AG10803 (cell line): Measurements from ENCODE around the gene DNASE1L1.

Experiments used
- DNase-seq: peaks from one replicate; pipeline ENCODE4 v3.0.0; 2010; ENCODE audit warnings: low read depth
- H3K4me3 ChIP-seq: 2 replicates; pipeline ENCODE4 v1.5.1; 2011; ENCODE audit warnings: mild to moderate bottlenecking, low read length, control low read depth
- TF ChIP-seq, protein P1 (sequence below): conservative IDR thresholded peaks from 2 replicates; pipeline ENCODE4 v1.5.1; 2011; ENCODE audit warnings: mild to moderate bottlenecking, low read length, control low read depth, inconsistent platforms

DNASE1L1 gene

DNA sequence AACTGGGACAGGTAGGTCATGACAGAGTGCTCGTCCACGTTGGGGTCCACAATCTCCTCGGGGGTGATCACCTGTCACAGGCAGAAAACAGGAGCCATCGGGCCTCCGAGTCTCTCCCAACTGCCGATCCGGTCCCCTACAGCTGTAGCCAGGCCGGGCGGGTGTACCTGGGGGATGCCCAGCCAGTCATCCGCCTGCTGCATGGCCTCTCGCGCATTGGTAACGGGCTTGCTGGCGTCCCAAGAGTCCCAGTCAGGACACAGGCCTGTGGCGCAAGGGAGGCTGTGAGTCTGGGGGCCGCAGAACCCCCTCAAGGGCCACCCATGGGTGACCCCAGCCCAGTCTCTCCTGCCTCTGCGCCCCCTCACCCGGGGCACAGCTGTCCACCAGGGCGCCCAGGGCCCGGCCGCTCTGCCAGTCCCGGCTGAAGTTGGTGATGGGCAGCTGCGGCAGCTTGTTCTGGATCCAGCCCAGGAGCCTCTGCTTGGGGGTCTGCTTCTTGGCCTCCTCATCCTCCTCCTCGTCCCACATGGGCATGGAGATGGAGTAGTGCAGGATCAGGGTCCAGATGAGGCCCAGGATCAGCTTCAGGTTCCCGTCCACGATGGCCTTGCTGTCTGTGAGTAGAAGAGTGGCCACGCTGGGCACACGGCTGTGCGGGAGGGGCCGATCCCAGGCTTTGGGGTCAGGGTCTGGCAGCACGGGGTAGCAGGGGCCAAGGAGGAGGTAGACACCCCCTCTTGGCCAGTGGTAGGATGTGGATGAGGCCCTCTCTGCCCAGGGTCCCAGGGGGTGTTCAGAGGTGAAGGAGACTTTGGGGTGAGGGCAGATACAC is 41.4 kb downstream of the DNASE1L1 start:
- peak overlapping the region; percentile 86 for H3K4me3 ChIP-seq

DNA sequence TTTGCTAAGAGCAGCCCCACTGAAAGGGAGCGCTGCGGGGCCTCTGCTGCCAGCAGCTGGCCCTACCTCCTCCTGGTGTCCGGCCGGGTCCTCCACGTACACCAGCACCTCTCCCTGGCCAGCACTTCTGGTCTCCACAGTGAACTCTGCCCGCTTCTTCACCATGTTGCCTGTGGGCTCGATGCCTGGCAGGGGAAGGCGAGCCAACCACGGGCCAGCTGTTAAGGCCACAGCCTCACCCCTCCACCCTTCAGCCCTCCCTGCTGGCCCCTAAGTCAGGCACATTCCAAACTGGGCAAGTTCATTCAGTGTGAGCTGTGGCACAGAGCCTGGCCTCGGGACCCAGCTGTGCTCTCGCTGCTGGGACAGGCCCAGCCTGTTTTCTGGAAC is 42.4 kb downstream of the DNASE1L1 start:
- H3K4me3 ChIP-seq: peak overlapping the region; percentile 12
- DNase-seq: peak; percentile 34
- TF ChIP-seq, protein P1, sequence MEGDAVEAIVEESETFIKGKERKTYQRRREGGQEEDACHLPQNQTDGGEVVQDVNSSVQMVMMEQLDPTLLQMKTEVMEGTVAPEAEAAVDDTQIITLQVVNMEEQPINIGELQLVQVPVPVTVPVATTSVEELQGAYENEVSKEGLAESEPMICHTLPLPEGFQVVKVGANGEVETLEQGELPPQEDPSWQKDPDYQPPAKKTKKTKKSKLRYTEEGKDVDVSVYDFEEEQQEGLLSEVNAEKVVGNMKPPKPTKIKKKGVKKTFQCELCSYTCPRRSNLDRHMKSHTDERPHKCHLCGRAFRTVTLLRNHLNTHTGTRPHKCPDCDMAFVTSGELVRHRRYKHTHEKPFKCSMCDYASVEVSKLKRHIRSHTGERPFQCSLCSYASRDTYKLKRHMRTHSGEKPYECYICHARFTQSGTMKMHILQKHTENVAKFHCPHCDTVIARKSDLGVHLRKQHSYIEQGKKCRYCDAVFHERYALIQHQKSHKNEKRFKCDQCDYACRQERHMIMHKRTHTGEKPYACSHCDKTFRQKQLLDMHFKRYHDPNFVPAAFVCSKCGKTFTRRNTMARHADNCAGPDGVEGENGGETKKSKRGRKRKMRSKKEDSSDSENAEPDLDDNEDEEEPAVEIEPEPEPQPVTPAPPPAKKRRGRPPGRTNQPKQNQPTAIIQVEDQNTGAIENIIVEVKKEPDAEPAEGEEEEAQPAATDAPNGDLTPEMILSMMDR: no peak

More for the DNA sequence above, 41.4 kb downstream of the DNASE1L1 start:
- TF ChIP-seq, protein P1: no peak
- DNase-seq: no peak

DNA sequence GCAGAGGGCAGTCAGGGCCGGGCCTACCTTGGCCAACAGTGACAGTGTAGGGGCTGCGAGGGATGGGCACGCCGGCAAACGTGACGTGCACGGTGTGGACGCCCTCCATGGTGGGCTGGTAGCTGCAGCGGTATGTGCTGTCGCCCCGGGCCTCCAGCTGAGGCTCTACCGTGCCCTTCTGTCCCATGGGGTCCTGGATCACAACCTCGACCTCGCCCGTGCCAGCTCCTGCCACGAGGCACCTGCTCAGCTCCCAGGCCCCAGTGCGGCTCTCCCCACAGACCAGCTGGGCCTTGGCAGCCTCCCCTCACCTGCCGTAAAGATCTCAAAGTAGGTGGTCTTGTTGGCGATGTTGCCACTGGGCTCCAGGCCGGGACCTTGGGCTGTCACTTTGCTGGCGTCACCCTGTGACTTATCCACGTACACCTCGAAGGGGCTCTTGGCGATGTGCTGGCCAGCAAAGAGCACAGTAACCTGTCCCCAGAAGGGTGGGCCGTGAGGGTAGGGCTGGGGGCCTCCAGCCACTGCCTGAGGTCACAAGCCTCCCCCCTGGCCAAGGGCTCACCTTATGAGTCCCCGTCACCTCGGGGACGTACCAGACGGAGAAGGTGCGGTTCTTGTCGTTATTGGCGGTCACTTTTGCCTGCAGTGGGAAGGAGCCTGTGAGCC is 42.9 kb downstream of the DNASE1L1 start:
- no peak overlapping the region; the same call in 1 of the 2 replicates for H3K4me3 ChIP-seq
- TF ChIP-seq, protein P1: no peak
- DNase-seq: no peak

DNA sequence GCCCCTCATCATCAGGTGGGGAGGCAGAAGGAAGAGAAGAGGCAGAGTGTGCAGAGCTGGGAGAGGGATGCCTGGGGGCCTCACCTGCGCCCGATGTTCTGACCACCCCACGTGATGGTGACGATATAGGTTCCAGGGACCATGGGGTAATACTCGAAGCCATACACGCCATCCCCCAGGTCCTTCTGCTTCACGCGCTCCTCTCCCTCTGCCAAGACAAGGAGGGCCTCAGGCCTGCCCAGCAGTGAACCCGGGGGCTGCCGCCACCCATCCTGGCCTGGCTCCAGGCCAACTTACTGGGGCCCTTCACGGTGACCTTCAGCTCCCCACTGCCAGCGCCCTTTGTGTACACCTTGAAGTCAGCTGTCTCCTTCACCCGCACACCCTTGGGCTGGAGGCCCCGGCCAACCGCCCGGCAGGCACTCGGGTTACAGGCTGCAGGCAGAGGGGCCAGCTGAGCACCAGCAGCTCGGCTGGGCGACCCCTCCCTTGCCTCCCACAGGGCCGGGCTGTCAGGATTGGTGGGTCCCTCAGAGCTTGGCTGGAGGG is 43.9 kb downstream of the DNASE1L1 start:
- TF ChIP-seq, protein P1: no peak
- no peak for DNase-seq
- no peak overlapping the region for H3K4me3 ChIP-seq

DNA sequence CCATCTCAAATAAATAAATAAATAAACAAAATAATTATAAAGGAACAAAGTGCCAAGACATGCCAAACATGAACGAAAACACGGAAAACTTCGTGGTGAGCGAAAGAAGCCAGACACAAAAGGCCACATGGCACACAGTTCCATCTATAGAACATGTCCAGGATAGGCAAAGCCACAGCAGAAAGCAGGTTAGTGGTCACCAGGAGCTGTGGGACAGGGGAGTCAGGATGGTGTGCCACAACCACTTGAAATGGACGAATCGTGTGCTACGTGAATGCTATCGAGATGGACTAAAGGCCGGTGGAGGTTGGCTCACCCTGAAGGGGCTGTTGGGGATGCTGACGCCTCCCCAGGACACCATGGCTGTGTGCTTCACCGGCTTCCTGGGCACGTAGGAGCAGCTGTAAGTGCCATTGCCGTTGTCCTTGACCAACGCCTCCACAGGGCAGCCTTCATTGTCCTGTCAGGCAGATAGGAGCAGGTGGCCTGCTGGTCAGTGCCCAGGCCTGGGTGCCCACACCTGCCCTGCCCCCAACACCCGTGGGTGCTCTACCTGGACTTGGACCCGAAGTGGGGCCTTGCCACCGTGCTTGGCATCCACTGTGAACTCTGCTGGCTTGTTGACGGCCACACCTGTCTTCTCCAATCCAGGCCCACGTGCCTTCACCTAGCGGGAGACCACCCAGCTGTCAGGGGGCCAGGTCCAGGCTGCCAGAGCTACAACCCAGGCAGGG is 45.2 kb downstream of the DNASE1L1 start:
- no peak for DNase-seq
- H3K4me3 ChIP-seq: no peak overlapping the region
- TF ChIP-seq, protein P1: no peak

DNA sequence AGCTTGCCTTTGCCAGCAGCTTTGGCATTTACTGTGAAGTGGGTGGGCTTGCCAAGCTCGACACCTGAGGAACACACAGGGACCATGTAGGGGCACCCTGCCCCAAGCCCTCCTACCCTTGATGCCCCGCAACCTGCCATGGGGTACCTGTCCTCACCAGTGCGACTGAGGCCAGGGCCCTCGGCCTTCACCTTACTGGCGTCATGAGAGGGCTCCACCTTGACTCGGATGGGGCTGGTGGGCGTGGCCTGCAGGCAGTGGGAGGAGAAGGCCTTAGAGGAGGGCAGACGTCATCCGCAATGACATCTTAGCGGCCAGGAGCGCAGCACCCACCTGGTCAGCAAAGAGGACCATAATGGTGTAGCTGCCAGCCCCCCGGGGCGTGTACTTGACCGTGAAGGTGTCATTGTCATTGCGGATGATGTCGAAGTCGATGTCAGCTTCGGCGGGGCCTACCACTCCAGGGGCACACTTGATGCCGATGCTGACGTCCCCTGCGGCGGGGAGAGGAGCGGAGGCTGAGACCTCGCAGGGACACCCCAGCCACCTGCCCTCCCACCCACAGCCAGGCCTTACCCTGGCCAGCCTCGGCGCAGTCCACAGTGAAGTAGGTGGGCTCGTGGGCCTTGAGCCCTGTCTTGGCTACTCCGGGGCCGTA is 46.8 kb downstream of the DNASE1L1 start:
- TF ChIP-seq, protein P1: no peak
- DNase-seq: no peak
- H3K4me3 ChIP-seq: no peak overlapping the region
